Transverse colon (tissue), 4 donors: ENCODE measurements around the gene MYBL2. TPM values are rescaled to one million over a fixed set of nuclear protein-coding genes. Genes with fewer than 3 reads are reported as not detected.
"Not testable (repeated sequence)": the region's sequence is repeated elsewhere in the genome, so short reads cannot be mapped to it uniquely, and the experiment has no call there.

Experiments
- DNase-seq: peaks from one replicate; pipeline ENCODE4 v3.0.0-alpha.2; 2019
- H3K27ac ChIP-seq, 4 donors: fragments of 200-600 bp; sonication (generic); 2 replicates each; pipeline ENCODE4 v1.5.1; 2016 to 2018; ENCODE audit warnings: inconsistent platforms in 4 of 4
- H3K27me3 ChIP-seq: fragments of 200-600 bp; sonication (generic); 2 replicates; pipeline ENCODE4 v1.5.1; 2017; ENCODE audit warnings: inconsistent platforms
- H3K36me3 ChIP-seq, 4 donors: fragments of 200-600 bp; sonication (generic); 2 replicates each; pipeline ENCODE4 v1.5.1; 2017 to 2019; ENCODE audit warnings: inconsistent platforms in 4 of 4
- H3K4me1 ChIP-seq, 4 donors: fragments of 200-600 bp; sonication (generic); 2 replicates each; pipeline ENCODE4 v1.5.1; 2017 to 2020; ENCODE audit warnings: inconsistent platforms in 4 of 4
- H3K4me3 ChIP-seq, 4 donors: fragments of 200-600 bp; sonication (generic); 1 replicate in 1 of 4; 2 replicates in 3 of 4; pipeline versions ENCODE4 v1.5.1 to v1.6.1; 2017 to 2019; ENCODE audit warnings: inconsistent platforms in 4 of 4
- H3K9me3 ChIP-seq, 2 donors: fragments of 200-600 bp; sonication (generic); 2 replicates each; pipeline ENCODE4 v1.5.1; 2017 to 2019; ENCODE audit warnings: inconsistent platforms in 2 of 2
- CTCF ChIP-seq, 5 experiments: fragments of 200-600 bp in 3 of 5; fragments of 450-650 bp in 2 of 5; sonication (generic) in 3 of 5; IDR thresholded peaks; 1 replicate in 2 of 5; 2 replicates in 3 of 5; pipeline ENCODE4 v1.5.1; 2016 to 2017; ENCODE audit warnings: antibody characterized with exemption in 5 of 5, inconsistent platforms in 3 of 5, mild to moderate bottlenecking in 2 of 5, moderate library complexity in 1 of 5
- EP300 ChIP-seq: sonication (generic); formaldehyde crosslinking; IDR thresholded peaks from one replicate; pipeline ENCODE4 v1.6.1; 2017; ENCODE audit warnings: antibody characterized with exemption, low read depth
- POLR2A ChIP-seq: fragments of 450-650 bp; IDR thresholded peaks from one replicate; pipeline ENCODE4 v1.6.1; 2016; ENCODE audit warnings: antibody characterized with exemption, mild to moderate bottlenecking, moderate library complexity
- POLR2AphosphoS5 ChIP-seq, 3 donors: sonication (generic); formaldehyde crosslinking; IDR thresholded peaks; one replicate each; pipeline ENCODE4 v1.6.1; 2016; ENCODE audit warnings: antibody characterized with exemption in 3 of 3
- WGBS, 2 donors: methylation state at CpG; one replicate each; pipeline ENCODE4 v1.1.5; 2018; ENCODE audit warnings: low coverage in 1 of 2; 5-methylcytosine and 5-hydroxymethylcytosine counted together
- in situ Hi-C, 4 donors: fragments of 200-750 bp; cut with MboI; loops; one replicate each; pipeline versions ENCODE4 v1.15.0 to v1.15.1; 2017; ENCODE audit warnings: low sequenced_read_pairs in 3 of 4, low pct_ligation_motif_present in 1 of 4, low pct_unique_long_range_greater_than_20kb in 1 of 4
- intact Hi-C: fragments of 100-400 bp; cut with DNase I; formaldehyde crosslinking; loops from one replicate; pipeline ENCODE4 v1.15.1; 2023; ENCODE audit warnings: low total_unique reads
- total RNA-seq, 4 donors: library from RNA; depleted of rRNA; stranded (reverse); fragments of >200 nt; gene quantifications; one replicate each; pipeline ENCODE4 v1.1.0, GENCODE V29; 2016

The MYBL2 gene
- total RNA-seq: 100 to 1,000 TPM in 1 of 4 donors, 1 to 10 TPM in 3; 1.1 to 134 (median 2.2) TPM

- DNase-seq: peak; percentile 67
- Histone ChIP-seq H3K36me3 (no peaks in the 10 kb centered on the region), H3K9me3 (no peaks in the 10 kb centered on the region), H3K27ac (peak within 1 kb of the TSS in 2 of 4 donors; percentile 56 to 63), H3K4me3 (peak within 1 kb of the TSS; percentile 8 to 53 (median 40)), H3K4me1 (peaks cover 0 to 24% (median 18%) of the 10 kb centered on the region in 4 donors), H3K27me3 (peaks cover 31% of the 10 kb centered on the region)
- TF ChIP-seq POLR2AphosphoS5 (IDR thresholded peaks at IDR 0.05): peak in 1 of 3 donors; percentile 17
- TF ChIP-seq POLR2A: no peak
- in situ Hi-C loops: no loop called here
- intact Hi-C loops: no loop called here
- WGBS, 2 donors: 24 to 36% methylated on average over 4 to 23 of the region's 90 CpGs
Observed at GRCh38 chr20:43666376-43667328, at the start of gene MYBL2. Gene MYBL2 (plus strand): TSS chr20:43667114. CDS start chr20:43667284, 170 bp downstream.

- intact Hi-C loops (no loop called here), in situ Hi-C loops (no loop called here)
- Histone ChIP-seq H3K36me3 (peaks cover 0 to 1% (median 0%) of the 10 kb centered on the region in 4 donors), H3K27me3 (no peaks in the 10 kb centered on the region), H3K4me3 (no peak overlapping the region), H3K9me3 (no peaks in the 10 kb centered on the region), H3K27ac (no peak overlapping the region), H3K4me1 (no peaks in the 10 kb centered on the region)
- 96 to 98% methylated on average over 8 of the region's 8 CpGs for WGBS, 2 donors
- no peak for DNase-seq
- TF ChIP-seq EP300: no peak
- TF ChIP-seq POLR2A: no peak
- no peak for TF ChIP-seq POLR2AphosphoS5 (IDR thresholded peaks at IDR 0.05)
Observed at GRCh38 chr20:43631598-43631997, 35.3 kb upstream of the MYBL2 start.

GRCh38 chr20:43636429-43636828, 30.5 kb upstream of the MYBL2 start:
- H3K9me3 ChIP-seq: no peaks in the 10 kb centered on the region
- in situ Hi-C loops: no loop called here
- H3K27ac ChIP-seq: no peak overlapping the region
- no peaks in the 10 kb centered on the region for H3K27me3 ChIP-seq
- no peak overlapping the region for H3K4me3 ChIP-seq
- peaks cover 0 to 27% (median 9%) of the 10 kb centered on the region in 4 donors for H3K36me3 ChIP-seq
- no peak for TF ChIP-seq CTCF (IDR thresholded peaks at IDR 0.05)
- no peak for TF ChIP-seq POLR2A
- WGBS, 2 donors: 95 to 100% methylated on average over 2 of the region's 2 CpGs
- intact Hi-C loops: no loop called here
- DNase-seq: no peak
- no peaks in the 10 kb centered on the region for H3K4me1 ChIP-seq

GRCh38 chr20:43642548-43642947, 24.4 kb upstream of the MYBL2 start:
- H3K36me3 ChIP-seq: peaks cover 0 to 33% (median 9%) of the 10 kb centered on the region in 4 donors
- in situ Hi-C loops (no loop called here), intact Hi-C loops (no loop called here)
- TF ChIP-seq CTCF (IDR thresholded peaks at IDR 0.05) (no peak), POLR2A (no peak), EP300 (no peak), POLR2AphosphoS5 (IDR thresholded peaks at IDR 0.05) (no peak)
- H3K4me3 ChIP-seq: no peak overlapping the region
- H3K27me3 ChIP-seq: no peaks in the 10 kb centered on the region
- no peak for DNase-seq
- no peak overlapping the region for H3K27ac ChIP-seq
- H3K9me3 ChIP-seq: no peaks in the 10 kb centered on the region
- no peaks in the 10 kb centered on the region for H3K4me1 ChIP-seq
- WGBS, 2 donors: 86 to 95% methylated on average over 4 of the region's 4 CpGs

GRCh38 chr20:43650997-43651525, 15.9 kb upstream of the MYBL2 start:
- WGBS, 2 donors: 71 to 80% methylated on average over 2 to 3 of the region's 3 CpGs
- Histone ChIP-seq H3K4me3 (no peak overlapping the region), H3K27ac (no peak overlapping the region), H3K9me3 (no peaks in the 10 kb centered on the region), H3K36me3 (peaks cover 0 to 10% (median 0%) of the 10 kb centered on the region in 4 donors), H3K27me3 (no peaks in the 10 kb centered on the region), H3K4me1 (peaks cover 0 to 6% (median 3%) of the 10 kb centered on the region in 4 donors)
- no peak for DNase-seq
- TF ChIP-seq POLR2AphosphoS5 (IDR thresholded peaks at IDR 0.05) (no peak), POLR2A (no peak), EP300 (no peak)
- in situ Hi-C loops: no loop called here
- intact Hi-C loops: no loop called here

GRCh38 chr20:43651650-43652184, 15.2 kb upstream of the MYBL2 start:
- H3K27me3 ChIP-seq, DNase-seq, intact Hi-C loops, H3K9me3 ChIP-seq, H3K27ac ChIP-seq, H3K4me1 ChIP-seq, in situ Hi-C loops, H3K36me3 ChIP-seq, H3K4me3 ChIP-seq: not testable (repeated sequence)
- WGBS, 2 donors: 95 to 96% methylated on average over 6 to 10 of the region's 10 CpGs
